HG03064 (cell line): ENCODE measurements around the gene PARL.

Source experiments
- ATAC-seq: cut with Tn5 transposase; IDR thresholded peaks from one replicate; pipeline ENCODE4 v1.9.1; 2021; ENCODE audit warnings: low read depth; ENCODE audit not compliant: unreplicated experiment

Gene PARL

DNA sequence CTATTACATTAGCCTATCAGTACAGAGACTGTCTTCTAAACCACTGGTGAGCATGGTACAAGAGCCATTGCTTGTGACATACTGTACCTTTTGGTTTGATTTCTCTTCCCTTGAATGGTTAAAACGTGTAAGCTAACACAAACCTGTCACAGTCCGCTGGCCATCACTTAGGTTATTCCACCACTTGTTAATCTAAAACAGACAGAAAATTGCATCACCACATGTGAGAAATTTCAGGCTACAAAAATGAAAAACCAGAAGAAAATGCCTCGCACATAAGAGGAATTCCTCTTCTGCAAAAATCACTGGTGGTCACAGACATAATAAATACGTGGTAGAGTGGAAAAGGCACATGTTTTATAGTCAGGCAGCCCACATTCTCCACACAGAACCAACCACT lies 22.1 kb downstream of the PARL start:
- no peak for ATAC-seq

DNA sequence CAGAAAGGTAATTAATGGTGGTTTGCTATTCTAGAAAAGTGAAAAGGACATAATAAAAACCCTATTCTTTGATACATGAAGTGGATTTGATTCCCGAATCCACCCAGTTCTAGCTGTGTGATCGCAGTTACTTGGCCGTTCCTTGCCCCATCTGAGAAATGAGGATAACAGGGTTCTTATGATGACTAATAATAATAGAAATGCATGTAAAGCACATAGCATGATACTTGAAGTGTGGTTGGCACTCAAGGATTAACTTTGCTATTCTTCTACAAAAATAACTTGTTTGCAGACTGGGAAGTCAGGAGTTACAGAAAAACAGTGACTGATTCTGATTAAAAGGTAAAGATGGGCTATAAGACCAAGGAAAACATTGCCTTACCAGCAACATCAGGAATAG lies 26.8 kb downstream of the PARL start:
- no peak for ATAC-seq

DNA sequence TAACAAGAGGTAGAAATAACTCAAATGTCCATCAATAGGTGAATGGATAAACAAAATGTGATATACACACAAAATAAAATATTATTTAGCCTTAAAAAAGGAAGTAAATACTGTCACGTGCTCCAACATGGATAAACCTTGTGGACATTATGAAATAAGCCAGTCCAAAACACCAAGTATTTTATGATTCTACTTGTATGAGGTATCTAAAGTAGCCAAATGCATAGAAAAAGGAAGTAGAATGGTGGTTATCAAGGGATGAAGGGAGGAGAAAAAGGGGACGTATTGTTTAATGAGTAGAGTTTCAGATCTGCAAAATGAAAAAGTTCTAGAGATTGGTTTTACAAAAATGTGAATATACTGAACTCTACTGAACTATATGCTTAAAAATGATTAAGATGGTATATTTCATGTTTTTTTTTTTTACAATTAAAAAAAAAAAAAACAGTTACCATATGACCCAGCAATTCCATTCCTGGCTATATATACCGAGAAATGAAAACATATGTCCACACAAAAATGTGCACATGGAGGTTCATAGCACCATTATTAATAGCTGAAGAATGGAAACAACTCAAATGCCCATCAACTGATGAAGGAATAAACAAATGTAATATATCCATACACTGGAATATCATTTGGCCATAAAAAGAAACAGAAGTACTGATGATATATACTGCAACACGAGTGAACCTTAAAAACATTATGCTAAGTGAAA lies 30.2 kb downstream of the PARL start:
- no peak for ATAC-seq

DNA sequence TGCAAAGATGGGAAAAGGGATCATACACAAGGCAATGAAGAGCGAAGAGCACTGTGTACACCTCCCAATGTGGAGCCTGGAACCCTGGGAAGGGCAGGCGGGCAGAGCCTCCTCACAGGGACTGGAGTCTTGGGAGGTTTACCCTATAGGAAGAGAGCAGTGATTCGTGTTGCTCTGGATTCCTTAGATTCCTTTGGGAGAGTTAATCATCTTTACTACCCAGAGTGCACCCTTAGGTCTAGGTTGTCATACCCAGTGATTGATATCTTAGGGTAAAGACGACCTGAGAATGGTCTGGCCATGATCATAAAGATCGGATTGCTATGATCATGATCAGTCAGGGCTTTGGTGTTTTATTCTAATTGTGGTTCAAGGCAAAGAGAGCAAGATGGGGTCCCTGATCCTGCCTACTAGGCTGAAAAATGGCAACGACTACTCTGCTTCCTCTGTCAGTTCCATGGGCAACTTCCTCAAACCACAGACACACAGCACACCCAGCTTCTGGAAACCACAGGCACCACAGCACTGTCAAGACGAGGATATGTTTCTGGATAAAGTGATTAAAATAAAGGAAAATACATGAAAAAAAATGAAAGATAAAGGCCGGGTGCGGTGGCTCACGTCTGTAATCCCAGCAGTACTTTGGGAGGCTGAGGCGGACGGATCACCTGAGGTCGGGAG lies 38.9 kb downstream of the PARL start:
- no peak for ATAC-seq

DNA sequence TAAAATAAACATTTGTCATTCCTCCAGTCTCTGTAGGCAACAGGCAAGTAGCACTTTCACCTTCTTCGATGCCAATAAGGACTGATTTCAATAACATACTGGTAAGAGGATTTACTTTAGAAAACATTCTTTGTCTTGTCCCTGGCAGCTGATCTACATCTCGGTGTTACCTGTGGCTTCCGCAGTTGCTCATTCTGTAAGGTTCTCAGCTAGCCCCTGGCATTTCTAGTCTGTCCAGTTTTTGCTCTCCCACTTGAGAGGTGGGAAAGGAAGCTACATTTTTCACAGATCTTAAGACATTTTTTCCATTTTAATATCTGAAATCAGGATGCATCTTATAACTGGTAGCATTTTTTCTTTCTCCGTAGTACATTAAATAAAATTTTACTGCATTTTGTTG lies 39.6 kb downstream of the PARL start:
- no peak for ATAC-seq

DNA sequence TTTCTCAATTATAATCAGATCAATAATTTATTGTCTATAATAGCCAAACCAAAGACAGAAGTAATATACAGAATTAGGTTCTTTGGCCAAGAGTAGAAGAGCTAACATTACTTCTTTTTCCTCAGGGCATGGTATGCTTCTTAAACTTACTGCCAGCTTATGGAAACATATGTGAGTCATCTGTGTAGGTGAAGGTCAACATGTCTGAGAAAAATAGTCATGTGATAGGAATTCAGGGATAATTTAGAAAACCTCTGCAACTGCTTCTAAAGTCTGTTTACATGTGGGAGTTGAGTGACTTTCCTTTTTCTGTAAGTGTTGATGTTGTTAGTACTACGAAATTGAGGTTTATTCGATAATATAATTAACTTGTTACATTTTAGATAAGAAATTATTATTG lies 40.1 kb downstream of the PARL start:
- ATAC-seq: no peak

DNA sequence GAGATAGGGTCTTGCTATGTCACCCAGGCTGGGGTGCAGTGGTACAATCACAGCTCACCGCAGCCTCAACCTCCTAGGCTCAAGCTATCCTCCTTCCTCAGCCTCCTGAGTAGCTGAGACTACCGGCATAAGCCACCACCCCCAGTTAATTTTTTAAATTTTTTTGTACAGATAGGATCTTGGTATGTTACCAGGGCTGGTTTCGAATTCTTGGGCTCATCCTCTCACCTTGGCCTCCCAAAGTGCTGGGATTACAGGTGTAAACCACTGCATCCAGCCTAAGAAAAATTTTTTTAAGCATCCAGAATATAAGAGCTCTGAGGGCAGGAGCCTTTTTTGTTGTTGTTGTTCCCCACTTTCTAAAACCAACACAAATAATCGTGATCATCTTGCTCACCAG lies 44.9 kb downstream of the PARL start:
- no peak for ATAC-seq

DNA sequence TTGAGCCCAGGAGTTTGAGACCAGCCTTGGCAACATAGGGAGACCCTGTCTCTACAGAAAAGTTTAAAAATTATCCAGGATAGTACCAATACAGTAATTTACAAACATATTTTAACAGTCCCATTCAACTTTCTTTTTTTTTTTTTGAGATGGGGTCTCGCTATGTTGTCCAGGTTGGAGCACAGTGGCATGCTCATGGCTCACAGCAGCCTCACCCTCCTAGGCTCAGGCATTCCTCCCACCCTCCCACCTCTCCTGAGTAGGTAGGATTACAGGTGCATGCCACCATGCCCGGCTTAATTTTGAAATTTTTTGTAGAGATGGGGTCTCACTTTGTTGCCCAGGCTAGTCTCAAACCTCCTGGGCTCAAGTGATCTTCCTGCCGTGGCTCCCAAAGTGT lies 46.8 kb downstream of the PARL start:
- ATAC-seq: no peak

DNA sequence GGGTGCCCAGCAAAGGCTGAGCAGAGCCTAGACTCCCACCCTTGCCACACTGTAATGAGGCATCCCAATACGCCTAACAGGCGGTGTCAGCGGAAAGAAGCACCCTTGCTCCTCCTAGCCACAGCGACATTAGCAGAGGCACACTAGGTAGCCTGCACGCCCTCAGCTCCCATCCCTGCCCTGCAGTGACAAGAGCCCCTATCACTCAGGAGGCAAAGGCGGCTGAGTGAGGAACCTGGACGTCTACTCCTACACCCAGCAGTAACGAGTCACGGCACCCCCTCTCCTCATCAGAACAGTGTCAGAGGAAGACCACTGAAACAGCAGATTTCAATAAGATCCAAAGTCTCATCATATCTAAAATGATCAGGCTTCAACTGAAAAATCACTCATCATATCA lies 47.3 kb downstream of the PARL start:
- ATAC-seq: no peak

DNA sequence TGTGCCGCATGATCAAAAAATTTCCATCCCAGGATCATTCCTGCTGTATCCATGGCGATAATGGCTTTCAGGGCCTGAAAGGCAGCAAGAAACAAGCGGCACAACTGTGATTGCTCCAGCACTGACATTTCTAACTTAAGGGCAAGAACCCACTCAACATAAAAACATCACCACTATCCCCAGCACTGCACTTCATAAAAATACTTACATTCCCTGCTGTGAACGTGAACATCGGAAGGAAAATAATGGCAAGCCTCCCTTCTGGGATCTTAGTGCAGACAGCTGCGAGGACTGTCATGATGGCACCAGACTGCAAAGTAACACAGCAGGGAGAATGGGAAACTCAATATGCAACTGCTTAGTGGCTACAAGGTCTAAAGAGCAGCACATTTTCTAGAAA lies 51.2 kb downstream of the PARL start:
- ATAC-seq: no peak

DNA sequence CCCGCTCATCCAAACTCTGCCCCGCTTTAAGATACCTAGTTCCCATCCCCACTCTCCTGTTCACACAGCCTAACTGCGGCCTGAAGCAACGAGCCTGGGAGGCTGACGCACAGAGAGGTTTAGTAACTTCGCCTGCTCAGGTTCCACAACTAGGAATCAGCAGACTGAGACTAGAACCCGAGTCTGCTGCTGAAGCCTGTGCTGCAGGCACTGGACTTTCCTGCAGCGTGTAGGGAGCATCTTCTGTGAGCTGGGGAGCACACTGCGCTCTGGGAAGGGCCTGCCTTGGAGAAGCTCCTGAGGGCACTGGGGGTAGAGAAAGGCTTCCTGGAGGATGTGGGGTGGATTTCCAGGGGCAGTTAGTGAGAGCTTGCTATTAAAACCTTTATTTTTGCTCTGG lies 54.5 kb downstream of the PARL start:
- ATAC-seq: no peak

DNA sequence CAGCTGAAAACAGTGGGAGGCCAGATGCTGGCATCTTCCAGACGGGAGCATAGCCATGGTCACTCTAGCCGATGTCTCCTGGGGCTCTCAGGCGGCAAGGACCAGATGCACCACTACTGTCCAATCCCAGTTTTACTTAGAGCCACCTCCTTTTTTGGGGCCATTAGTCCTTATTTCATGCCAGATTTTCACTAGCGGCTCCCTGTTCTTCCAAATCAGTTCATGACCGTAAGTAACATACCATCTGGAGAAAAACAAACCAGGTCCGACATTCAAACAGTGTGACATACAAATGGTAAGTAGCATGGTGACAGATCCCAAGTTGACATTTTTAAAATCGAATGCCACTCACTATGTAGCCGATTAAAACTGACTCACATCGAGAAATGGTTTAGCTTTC lies 55.2 kb downstream of the PARL start:
- no peak for ATAC-seq

DNA sequence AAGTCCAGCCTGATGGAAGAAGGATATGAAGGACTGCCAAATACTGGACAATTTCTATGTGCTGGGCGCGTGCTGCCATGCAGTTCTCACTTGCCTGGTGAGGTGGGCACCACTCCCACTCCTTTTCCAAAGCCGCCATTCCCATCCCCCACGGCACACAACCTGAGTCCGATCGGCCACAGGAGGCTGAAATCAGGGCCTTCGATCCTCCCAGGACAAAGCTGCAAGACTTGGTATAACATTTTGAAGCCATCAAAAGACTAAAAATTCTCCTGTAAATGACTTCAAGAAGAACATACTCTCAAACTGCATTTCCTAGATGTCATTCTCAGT lies 56.2 kb downstream of the PARL start:
- ATAC-seq: no peak

DNA sequence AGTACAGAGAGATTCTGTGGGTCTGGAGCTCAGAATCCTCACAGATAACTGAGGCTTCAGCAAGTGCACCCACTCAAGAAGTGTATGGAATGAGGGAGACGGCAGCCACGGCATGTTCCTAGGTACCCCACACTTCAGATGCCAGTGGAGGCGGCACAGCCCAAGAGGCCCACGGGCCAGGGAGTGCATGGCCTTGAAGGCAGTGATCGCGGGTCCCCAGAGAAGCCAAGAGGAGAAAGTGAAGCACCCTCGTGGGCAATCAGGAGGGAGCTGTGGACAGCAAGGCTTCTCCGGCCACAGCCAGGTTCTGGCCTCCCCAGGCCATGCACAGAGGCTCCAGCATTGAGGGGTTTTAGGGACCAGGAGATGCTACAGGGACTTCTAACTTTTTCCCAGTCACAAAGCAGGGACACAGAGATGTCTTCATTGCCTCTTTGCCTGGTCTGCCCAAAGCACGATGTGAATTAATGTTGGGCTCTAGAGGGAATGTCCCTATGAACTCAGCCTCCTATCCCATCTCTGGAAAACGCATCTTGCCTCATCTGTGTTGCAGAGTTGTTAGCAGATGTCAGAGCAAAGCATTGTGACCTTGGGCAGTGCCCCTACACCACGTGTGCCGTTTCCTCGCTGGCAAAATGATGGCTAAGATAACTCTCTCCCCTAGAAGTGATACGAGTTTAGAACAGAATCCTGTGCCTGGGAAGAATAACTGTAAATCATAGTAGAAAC lies 56.7 kb downstream of the PARL start:
- no peak for ATAC-seq

DNA sequence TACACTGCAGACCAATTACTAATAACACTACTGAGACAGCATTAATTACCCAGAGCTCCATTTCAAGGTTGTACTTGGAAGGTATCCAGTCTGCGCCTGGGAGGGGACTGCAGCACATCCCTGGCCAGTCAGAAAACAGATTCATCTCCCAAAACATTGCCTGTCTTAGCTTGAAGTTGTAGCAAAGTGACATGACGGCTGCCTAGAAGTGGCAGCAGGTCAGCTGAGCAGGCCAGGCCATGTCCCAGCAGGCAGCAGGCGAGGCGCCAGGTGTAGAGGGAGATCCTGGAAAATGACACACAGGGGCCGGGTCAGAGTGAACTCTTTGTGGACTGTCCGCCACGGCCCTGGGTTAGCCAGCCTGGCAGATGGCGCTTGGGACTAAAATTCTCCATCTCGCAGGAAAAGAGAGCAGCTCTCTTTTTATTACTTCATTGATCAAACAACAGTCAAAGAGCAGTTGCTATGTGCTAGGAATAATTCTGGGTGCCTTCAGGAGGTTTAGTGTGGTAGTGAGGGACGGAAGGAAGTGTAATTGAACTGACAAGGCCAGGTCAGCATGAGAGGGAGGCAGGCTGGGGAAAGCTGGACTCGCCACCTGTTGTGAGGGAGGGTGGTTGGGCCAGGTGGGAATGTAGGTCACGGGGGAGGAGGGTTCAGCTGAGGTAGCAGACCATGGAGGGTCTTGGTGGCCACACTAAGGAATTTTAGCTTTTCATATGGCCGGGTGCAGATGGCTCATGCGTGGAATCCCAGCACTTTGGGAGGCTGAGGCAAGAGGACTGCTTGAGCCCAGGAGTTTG lies 58.0 kb downstream of the PARL start:
- no peak for ATAC-seq

DNA sequence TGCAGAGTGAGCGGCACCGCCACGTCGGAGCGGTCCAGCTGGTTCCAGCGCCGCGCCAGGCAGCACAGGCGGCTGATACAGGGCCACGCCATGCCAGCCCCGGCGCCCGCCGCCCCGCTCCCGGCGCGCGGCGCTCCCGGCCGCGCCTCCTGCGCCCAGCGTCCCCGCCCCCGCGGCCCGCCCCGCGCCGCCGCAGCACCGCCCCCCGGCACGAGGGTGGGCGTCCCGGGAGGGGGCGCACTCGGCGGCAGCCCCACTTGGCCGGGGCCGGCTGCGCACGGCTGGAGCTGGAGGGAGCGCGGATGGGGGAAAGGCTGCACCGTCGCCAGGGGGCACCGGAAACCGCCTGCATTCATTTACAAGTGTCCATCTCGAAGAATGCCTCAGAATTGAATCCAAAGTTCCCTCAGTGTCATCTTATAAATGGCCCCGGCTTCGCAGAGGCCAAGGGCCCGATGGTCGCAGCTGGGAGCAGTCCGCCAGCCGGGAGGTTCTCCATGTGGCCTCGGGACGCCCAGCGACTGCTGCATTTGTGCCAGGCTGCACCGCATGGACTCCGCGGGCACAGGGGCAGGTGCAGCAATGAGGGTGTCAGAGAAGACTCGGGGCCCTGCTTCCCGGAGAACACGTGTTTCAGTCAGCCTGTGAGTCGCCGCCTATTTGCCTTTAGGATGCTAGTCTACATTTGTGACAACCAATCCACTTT lies 59.1 kb downstream of the PARL start, which contains the start of gene MAP6D1:
Gene MAP6D1, minus strand, starts transcription at position 122 of the 706 bp plus-strand sequence. Its CDS starts 30 bp downstream, at position 92.
- ATAC-seq: peak; percentile 48

DNA sequence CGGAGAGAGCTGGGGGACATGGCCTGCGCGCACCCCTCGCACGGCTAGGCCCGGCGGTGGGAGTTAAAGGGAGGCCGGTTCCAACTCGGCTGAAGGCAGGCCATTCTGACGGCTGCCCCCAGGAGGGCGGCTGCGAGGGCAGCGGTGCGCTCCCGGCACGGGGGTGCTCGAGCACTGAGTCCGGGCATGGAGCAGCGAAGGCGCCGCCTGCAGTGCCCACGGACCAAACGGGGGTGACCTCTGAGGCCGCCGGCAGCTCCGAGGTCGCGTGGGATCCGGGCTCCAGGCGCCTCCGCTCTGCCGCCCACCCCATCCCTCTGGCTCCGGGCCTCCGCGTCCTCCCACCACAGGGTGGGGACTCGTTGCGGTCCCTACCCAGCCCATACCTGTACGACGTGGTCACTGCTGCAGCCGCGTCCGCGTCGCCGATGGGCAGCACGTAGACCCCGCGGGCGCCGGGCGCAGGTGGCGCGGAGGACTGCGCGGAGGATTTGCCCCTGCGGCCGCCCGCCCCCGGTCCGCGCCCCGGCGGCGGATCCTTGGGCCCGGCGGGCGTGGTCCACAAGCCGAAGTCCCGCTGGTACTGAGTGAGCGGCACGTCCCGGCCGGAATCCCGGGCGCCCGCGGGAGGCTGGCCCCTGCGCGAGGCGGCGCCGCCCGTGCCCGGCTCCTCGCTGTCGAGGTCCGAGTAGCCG lies 59.8 kb downstream of the PARL start:
- peak; percentile 43 for ATAC-seq

DNA sequence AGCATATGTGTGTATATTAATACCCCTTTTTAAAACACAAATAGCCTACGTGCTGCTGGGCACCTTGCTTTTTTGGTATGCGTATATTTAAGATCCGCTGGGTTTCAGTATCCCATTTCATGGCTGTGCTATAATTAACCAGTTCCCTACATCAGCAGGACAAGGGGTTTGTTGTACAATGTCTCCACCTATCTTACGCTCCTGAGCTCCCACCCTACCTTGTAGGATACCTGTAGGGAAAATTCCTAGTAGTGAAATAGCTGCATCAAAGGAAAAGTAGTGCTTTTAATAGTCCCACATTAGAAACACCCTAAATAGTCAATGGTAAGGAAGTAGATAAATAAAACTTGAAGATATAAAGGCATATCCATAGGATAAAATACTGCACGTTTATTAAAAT lies 60.7 kb downstream of the PARL start:
- ATAC-seq: no peak

DNA sequence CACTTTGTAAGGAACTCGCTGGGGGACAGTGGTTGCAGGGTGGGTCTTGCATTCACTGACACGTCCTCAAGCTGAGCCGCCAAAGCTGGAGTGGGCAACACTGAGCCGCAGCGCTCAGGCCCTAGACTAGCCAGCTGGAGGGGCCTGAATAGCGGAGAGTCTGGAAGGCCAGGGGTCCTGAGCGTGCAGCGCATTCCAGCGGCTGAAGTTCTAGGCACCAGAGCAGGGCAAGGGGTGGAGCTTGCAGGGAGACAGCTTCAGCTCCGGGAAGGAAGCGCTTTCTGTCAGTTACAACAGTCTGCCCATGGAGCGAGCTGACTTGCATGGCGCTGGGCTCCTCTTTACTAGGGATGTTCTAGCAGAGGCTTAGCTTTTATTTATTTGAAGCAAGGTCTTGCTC lies 62.0 kb downstream of the PARL start:
- no peak for ATAC-seq

DNA sequence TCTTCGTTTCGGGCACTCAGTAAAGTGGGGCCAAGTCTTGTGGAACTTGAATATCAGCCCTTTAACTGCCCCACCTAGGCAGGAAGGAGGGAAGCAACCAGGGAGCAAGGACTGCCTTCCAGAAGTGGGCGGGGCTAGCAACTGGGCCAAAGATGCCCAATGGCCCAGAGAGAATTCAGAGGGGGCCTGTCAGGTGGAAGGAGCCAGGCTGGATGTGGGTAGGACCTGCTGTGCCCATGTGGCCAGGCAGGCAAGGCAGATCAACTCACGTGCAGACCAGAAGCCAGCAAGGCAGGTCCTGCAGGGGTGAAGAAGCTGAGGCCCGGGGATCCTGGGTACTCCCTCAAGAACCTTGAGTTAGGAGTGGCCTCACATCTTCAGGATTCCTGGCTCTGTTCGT lies 64.8 kb downstream of the PARL start:
- no peak for ATAC-seq
